K562 (cell line): Measurements from ENCODE around the gene ANAPC10. TPM values are rescaled to one million over a fixed set of nuclear protein-coding genes. Genes with fewer than 3 reads are reported as not detected.

Experiments
- ATAC-seq: fragments of 200-7000 bp; cut with Tn5 transposase; 3 replicates; pipeline ENCODE4 v1.9.1; 2020; ENCODE audit warnings: moderate library complexity
- BruUV-seq: library from RNA; stranded (reverse); fragments of 400-500 nt; replicated peaks from 2 replicates; lab custom pipeline; 2021; lab: Mats Ljungman, UMichigan
- CTCF ChIA-PET: fragments of 300-600 bp; formaldehyde crosslinking; extraction: SDS; loops from one replicate; lab custom pipeline; 2021; ENCODE audit warnings: low intra/inter-chr PET ratio; lab: Yijun Ruan, JAX
- POLR2A ChIA-PET: fragments of 300-600, 350-650 bp; sonication (Branson Sonifier 250); formaldehyde crosslinking; extraction: SDS; loops from one replicate; lab custom pipeline; 2021; ENCODE audit warnings: antibody characterized with exemption, inconsistent platforms; lab: Yijun Ruan, JAX
- DNase-seq, 4 experiments: peaks; one replicate each; pipeline versions ENCODE4 v3.0.0 to v3.0.0-alpha.2; 2011 to 2018; ENCODE audit warnings: low spot score in 3 of 4, mixed read lengths in 3 of 4; ENCODE audit errors: extremely low read depth in 1 of 4
- FAIRE-seq: peaks from 2 replicates; lab custom pipeline; 2011; peaks lifted over from hg19 to GRCh38; lab: Jason Lieb, UNC
- H2AFZ ChIP-seq: 2 replicates; pipeline ENCODE4 v1.6.0; 2011; ENCODE audit warnings: low read depth, low read length, control low read depth, inconsistent platforms
- H3K27ac ChIP-seq: fragments of 200-600 bp; 3 replicates; pipeline ENCODE4 v1.8.0; 2011; ENCODE audit warnings: low read depth, mild to moderate bottlenecking, control low read depth, inconsistent platforms, low read length, moderate library complexity, mixed read lengths; ENCODE audit errors: extremely low read depth
- H3K27me3 ChIP-seq, 2 experiments: fragments of 300-600 bp in 1 of 2; 2 replicates in 1 of 2; 3 replicates in 1 of 2; pipeline versions ENCODE4 v1.6.0 to v1.8.0; 2011; ENCODE audit warnings: inconsistent platforms in 2 of 2, low read length in 2 of 2, mild to moderate bottlenecking in 1 of 2, mixed read lengths in 1 of 2, moderate library complexity in 1 of 2; ENCODE audit not compliant: control insufficient read depth in 2 of 2, insufficient read depth in 2 of 2
- H3K36me3 ChIP-seq: fragments of 300-600 bp; 3 replicates; pipeline ENCODE4 v1.8.0; 2011; ENCODE audit warnings: mild to moderate bottlenecking, low read length, inconsistent platforms; ENCODE audit not compliant: control insufficient read depth, insufficient read depth
- H3K4me1 ChIP-seq, 2 experiments: fragments of 200-600 bp in 1 of 2; replicated peaks in 1 of 2; 2 replicates in 1 of 2; 3 replicates in 1 of 2; pipeline versions ENCODE4 v1.5.1 to v1.8.0; 2011; ENCODE audit warnings: inconsistent platforms in 2 of 2, low read length in 2 of 2, mild to moderate bottlenecking in 1 of 2, mixed read lengths in 1 of 2, moderate library complexity in 1 of 2; ENCODE audit not compliant: control insufficient read depth in 2 of 2, insufficient read depth in 2 of 2
- H3K4me2 ChIP-seq: 2 replicates; pipeline ENCODE4 v1.6.1; 2011; ENCODE audit warnings: low read length, control low read depth, inconsistent platforms, mixed read lengths; ENCODE audit not compliant: insufficient read depth
- H3K4me3 ChIP-seq: fragments of 200-600 bp; sonication (generic), shearing (Covaris generic); 2 replicates; pipeline ENCODE4 v1.5.1; 2016; ENCODE audit warnings: control low read depth, inconsistent platforms
- H3K79me2 ChIP-seq: fragments of 200-600 bp; 3 replicates; pipeline ENCODE4 v1.8.0; 2011; ENCODE audit warnings: low read length, inconsistent platforms; ENCODE audit not compliant: control insufficient read depth, insufficient read depth
- H3K9ac ChIP-seq, 2 experiments: 2 replicates each; pipeline versions ENCODE4 v1.6.0 to v1.6.1; 2011; ENCODE audit warnings: low read depth in 2 of 2, low read length in 2 of 2, control low read depth in 1 of 2, inconsistent platforms in 1 of 2, mild to moderate bottlenecking in 1 of 2, mixed read lengths in 1 of 2; ENCODE audit not compliant: insufficient read depth in 1 of 2
- H3K9me1 ChIP-seq: one replicate; pipeline ENCODE4 v1.6.0; 2011; ENCODE audit warnings: inconsistent platforms, mild to moderate bottlenecking, low read length, moderate library complexity; ENCODE audit not compliant: control insufficient read depth, insufficient read depth
- H3K9me3 ChIP-seq: replicated peaks from 2 replicates; pipeline ENCODE4 v1.5.1; 2011; ENCODE audit warnings: low read depth, low read length, inconsistent platforms; ENCODE audit not compliant: control insufficient read depth, insufficient read depth
- H4K20me1 ChIP-seq: replicated peaks from 2 replicates; pipeline ENCODE4 v1.6.1; 2011; ENCODE audit warnings: low read length, inconsistent platforms, mixed read lengths; ENCODE audit not compliant: control insufficient read depth, insufficient read depth
- CBFB ChIP-seq: sonication (generic); formaldehyde crosslinking; IDR thresholded peaks from 2 replicates; pipeline ENCODE4 v1.4.0; 2020; ENCODE audit warnings: mild to moderate bottlenecking, missing genetic modification reagents
- E2F1 ChIP-seq: sonication (generic); formaldehyde crosslinking; IDR thresholded peaks from 2 replicates; pipeline ENCODE4 v1.8.1; 2023; ENCODE audit warnings: mild to moderate bottlenecking, missing genetic modification reagents, moderate library complexity
- EHMT2 ChIP-seq: fragments of 450-650 bp; IDR thresholded peaks from 2 replicates; pipeline ENCODE4 v1.6.1; 2018; ENCODE audit warnings: antibody characterized with exemption
- ERF ChIP-seq: fragments of 450-650 bp; formaldehyde crosslinking; IDR thresholded peaks from 2 replicates; pipeline ENCODE4 v1.4.0; 2020; ENCODE audit warnings: mild to moderate bottlenecking, mixed read lengths
- EWSR1 ChIP-seq: fragments of 450-650 bp; IDR thresholded peaks from 2 replicates; pipeline ENCODE4 v1.6.1; 2018; ENCODE audit warnings: borderline replicate concordance, mild to moderate bottlenecking, low read depth, moderate library complexity; ENCODE audit not compliant: partially characterized antibody
- FOXM1 ChIP-seq, 2 experiments: fragments of 450-650 bp in 1 of 2; sonication (generic) in 1 of 2; formaldehyde crosslinking in 1 of 2; IDR thresholded peaks; 2 replicates each; pipeline versions ENCODE4 v1.6.1 to v1.9.0; 2017 to 2022; ENCODE audit warnings: low read depth in 2 of 2, mild to moderate bottlenecking in 2 of 2, missing genetic modification reagents in 1 of 2, moderate library complexity in 1 of 2
- PCBP2 ChIP-seq: fragments of 200-400 bp; formaldehyde crosslinking; IDR thresholded peaks from 2 replicates; pipeline ENCODE4 v1.6.1; 2018; ENCODE audit warnings: low read length, low read depth, mild to moderate bottlenecking, moderate library complexity; ENCODE audit not compliant: poor library complexity, severe bottlenecking
- SIN3A ChIP-seq, 2 experiments: fragments of 150-350 bp in 1 of 2; IDR thresholded peaks; 2 replicates each; pipeline ENCODE4 v1.6.1; 2011 to 2016; ENCODE audit warnings: borderline replicate concordance in 2 of 2, low read depth in 2 of 2, low read length in 2 of 2, mild to moderate bottlenecking in 2 of 2, moderate library complexity in 2 of 2; ENCODE audit not compliant: control insufficient read depth in 1 of 2
- WGBS: fragments of 100-300 bp; shearing (Covaris generic); methylation state at CpG from one replicate; pipeline ENCODE4 v1.1.6; 2016; ENCODE audit warnings: low coverage, mixed read lengths; ENCODE audit not compliant: insufficient coverage; ENCODE audit errors: missing lambda C conversion rate; 5-methylcytosine and 5-hydroxymethylcytosine counted together
- in situ Hi-C: fragments of 300-500 bp; cut with MboI; formaldehyde crosslinking; loops from 4 replicates; pipeline ENCODE4 v1.15.0; 2018; ENCODE audit warnings: inconsistent platforms, mixed read lengths
- intact Hi-C: fragments of 100-400 bp; cut with micrococcal nuclease; formaldehyde crosslinking; loops from 2 replicates; pipeline ENCODE4 v1.14.2; 2022
- polyA plus RNA-seq, 8 experiments: library from polyadenylated mRNA; depleted of rRNA in 4 of 8; stranded (reverse) in 5 of 8; unstranded in 3 of 8; fragments of >200 nt; fragmentation: Nextera tagmentation in 2 of 8; fragmentation: Illumina TruSeq in 1 of 8; extraction: Ambion mirVana in 2 of 8; extraction: Trizol in 1 of 8; gene quantifications; 2 replicates each; pipeline versions ENCODE4 v1.2.1 to v1.2.3, GENCODE V29; 2011 to 2014; ENCODE audit warnings: inconsistent platforms in 1 of 8, missing spikeins in 1 of 8
- total RNA-seq, 7 experiments: library from RNA; depleted of rRNA in 6 of 7; stranded (reverse); fragments of >200 nt in 6 of 7; fragmentation: Illumina TruSeq in 2 of 7; extraction: Trizol in 2 of 7; gene quantifications; 2 replicates each; pipeline versions ENCODE4 v1.2.1 to v1.2.3, GENCODE V29; 2011 to 2021; ENCODE audit warnings: low replicate concordance in 1 of 7
- TF ChIP-seq, protein P1 (sequence below): sonication (generic); formaldehyde crosslinking; IDR thresholded peaks from 2 replicates; pipeline ENCODE4 v1.8.0; 2022; ENCODE audit warnings: mild to moderate bottlenecking, low read depth, missing genetic modification reagents

ANAPC10 gene
- total and polyA plus RNA-seq, 9 of the 15 experiments (the other 6 are each of a cell fraction or from before 2014, with no cell fraction given), result 31.0 to 96.2 (median 60.3) TPM

DNA sequence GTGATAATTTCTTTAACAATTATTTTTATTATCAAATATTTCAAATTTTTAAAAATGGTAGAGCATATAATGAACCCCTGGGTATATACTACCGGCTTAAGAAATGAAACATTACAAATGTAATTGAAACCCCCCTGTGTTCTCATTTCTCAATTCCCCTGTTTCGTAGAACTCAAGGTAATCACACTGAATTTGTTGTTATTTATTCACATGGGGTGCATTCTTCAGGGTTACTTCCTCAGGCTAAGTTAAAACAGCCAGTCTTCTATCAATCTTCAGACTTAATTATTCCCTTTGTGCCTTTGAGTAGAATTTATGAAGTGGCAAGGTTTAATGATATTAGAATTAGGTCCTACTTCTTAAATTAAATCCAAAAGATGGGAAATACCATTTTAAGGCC lies 128.2 kb downstream of the ANAPC10 start:
- H3K9me1 ChIP-seq, result no peaks in the 10 kb centered on the region
- H3K4me2 ChIP-seq, result no peak overlapping the region
- no peak overlapping the region for H2AFZ ChIP-seq
- no peak for TF ChIP-seq E2F1
- TF ChIP-seq SIN3A (IDR thresholded peaks at IDR 0.05; ENCODE audit: borderline replicate concordance in 2 of 2, control insufficient read depth in 1 of 2, low read depth in 2 of 2, low read length in 2 of 2), result no peak
- no peak for TF ChIP-seq ERF
- no peak for TF ChIP-seq EHMT2
- no peak for TF ChIP-seq CBFB (CRISPR knock-in tag)
- TF ChIP-seq FOXM1 (IDR thresholded peaks at IDR 0.05; ENCODE audit: low read depth), result no peak
- no peak for TF ChIP-seq FOXM1 (CRISPR knock-in tag; IDR thresholded peaks at IDR 0.05; ENCODE audit: low read depth)
- TF ChIP-seq PCBP2, result no peak
- TF ChIP-seq, protein P1, sequence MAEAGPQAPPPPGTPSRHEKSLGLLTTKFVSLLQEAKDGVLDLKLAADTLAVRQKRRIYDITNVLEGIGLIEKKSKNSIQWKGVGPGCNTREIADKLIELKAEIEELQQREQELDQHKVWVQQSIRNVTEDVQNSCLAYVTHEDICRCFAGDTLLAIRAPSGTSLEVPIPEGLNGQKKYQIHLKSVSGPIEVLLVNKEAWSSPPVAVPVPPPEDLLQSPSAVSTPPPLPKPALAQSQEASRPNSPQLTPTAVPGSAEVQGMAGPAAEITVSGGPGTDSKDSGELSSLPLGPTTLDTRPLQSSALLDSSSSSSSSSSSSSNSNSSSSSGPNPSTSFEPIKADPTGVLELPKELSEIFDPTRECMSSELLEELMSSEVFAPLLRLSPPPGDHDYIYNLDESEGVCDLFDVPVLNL (CRISPR knock-in tag), result no peak
- TF ChIP-seq EWSR1, result no peak
- ATAC-seq (no peak), FAIRE-seq (no peak), DNase-seq (no peak)
- no peak overlapping the region for H3K4me3 ChIP-seq
- no peaks in the 10 kb centered on the region for H3K9me3 ChIP-seq
- ChIA-PET CTCF (no interaction called here), POLR2A (no interaction called here)
- H3K27me3 ChIP-seq, result no peaks in the 10 kb centered on the region
- H3K79me2 ChIP-seq, result no peaks in the 10 kb centered on the region
- 3% methylated on average over 2 of the region's 2 CpGs for WGBS
- no peaks in the 10 kb centered on the region for H3K4me1 ChIP-seq
- in situ Hi-C loops, result no loop called here
- intact Hi-C loops, result no loop called here
- H3K27ac ChIP-seq, result no peak overlapping the region
- no TSS peak for BruUV-seq
- no peaks in the 10 kb centered on the region for H3K36me3 ChIP-seq
- no peaks in the 10 kb centered on the region for H4K20me1 ChIP-seq
- H3K9ac ChIP-seq, result no peak overlapping the region
